NCI-H1694 treated with DMSO at 0.1 percent for 48 hours (cell line): ENCODE data around the gene CLCA4.

Experiments used
- DNase-seq: peaks from one replicate; lab custom pipeline; 2025; lab: John Stamatoyannopoulos, UW

The CLCA4 gene

DNA sequence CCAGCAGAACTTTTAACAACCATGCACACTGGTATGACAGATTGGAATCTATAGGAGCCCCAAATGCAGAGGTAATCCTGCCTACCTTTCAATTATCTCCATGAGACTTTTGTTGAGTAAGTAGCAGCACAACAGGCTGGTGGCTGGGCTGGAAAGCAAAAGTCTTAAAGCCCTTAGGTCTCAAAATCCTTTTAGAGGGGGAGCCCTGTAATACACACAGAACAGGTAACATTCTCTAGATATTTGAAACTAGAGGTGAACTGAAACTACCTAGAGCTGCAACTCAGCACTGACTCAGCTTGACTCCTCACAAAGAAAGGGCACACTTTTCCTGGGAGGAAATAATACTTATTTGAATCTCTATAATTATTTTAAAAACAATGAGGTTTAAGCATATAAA lies 71.5 kb downstream of the CLCA4 start:
- no peak for DNase-seq

DNA sequence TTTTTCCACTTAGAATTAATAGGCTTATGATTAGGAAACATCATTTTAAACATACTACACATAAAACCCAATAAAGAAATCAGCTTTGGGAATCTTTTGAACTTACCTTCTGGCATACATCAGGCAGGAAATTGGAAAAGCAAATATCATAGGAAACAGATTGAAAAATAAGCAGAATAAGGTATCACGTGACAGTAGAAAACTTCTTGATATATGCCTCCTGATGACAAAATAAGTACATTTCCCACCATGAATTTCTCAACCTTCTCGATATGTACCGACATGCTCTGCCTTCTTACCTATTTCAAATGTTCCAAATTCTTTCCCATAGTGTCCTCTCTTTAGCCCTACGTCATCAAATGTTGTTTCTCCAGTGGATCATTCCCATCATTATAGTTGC lies 72.4 kb downstream of the CLCA4 start:
- no peak for DNase-seq

DNA sequence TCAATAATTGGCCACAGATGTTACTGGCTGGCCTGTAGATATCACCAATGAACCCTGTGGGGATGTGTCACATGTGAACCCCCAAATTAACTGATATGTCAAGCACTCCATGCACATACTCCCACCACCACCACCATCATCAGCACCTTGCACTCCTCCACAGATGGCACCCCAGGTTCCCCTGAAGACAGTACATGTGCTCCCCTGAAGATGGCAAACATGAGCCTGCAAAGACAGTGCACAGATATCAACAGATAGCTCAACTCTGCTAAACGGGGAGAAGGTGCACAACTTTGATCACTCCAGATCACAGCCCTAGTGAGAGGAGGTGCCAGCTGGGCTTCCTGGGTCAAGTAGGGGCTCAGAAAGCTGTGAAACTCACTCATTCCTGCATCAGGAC lies 74.4 kb downstream of the CLCA4 start:
- DNase-seq: no peak
